Esophagus squamous epithelium (tissue), 5 donors: Measurements from ENCODE around the gene AGT. TPM values are rescaled to one million over a fixed set of nuclear protein-coding genes. Genes with fewer than 3 reads are reported as not detected.

Experiments
- DNase-seq: peaks from one replicate; lab custom pipeline; 2025; lab: John Stamatoyannopoulos, UW
- H3K27ac ChIP-seq, 4 donors: fragments of 200-600 bp; sonication (generic); one replicate each; pipeline ENCODE4 v1.5.1; 2016 to 2019; ENCODE audit warnings: mild to moderate bottlenecking in 1 of 4
- H3K27me3 ChIP-seq, 4 donors: fragments of 200-600 bp; sonication (generic); 1 replicate in 3 of 4; 2 replicates in 1 of 4; pipeline versions ENCODE4 v1.5.1 to v1.6.0; 2017 to 2021; ENCODE audit warnings: antibody characterized with exemption in 1 of 4
- H3K36me3 ChIP-seq, 3 donors: fragments of 200-600 bp; sonication (generic); one replicate each; pipeline ENCODE4 v1.5.1; 2016 to 2019
- H3K4me1 ChIP-seq, 3 donors: fragments of 200-600 bp; sonication (generic); one replicate each; pipeline ENCODE4 v1.5.1; 2017 to 2019
- H3K4me3 ChIP-seq, 4 donors: fragments of 200-600 bp; sonication (generic); 1 replicate in 3 of 4; 2 replicates in 1 of 4; pipeline ENCODE4 v1.5.1; 2016 to 2019; ENCODE audit warnings: mild to moderate bottlenecking in 2 of 4, moderate library complexity in 1 of 4
- H3K9me3 ChIP-seq, 3 donors: fragments of 200-600 bp; sonication (generic); one replicate each; pipeline ENCODE4 v1.5.1; 2016 to 2019
- POLR2A ChIP-seq, 4 donors: fragments of 450-650 bp; IDR thresholded peaks; one replicate each; pipeline ENCODE4 v1.6.1; 2017; ENCODE audit warnings: antibody characterized with exemption in 4 of 4, mild to moderate bottlenecking in 4 of 4, moderate library complexity in 3 of 4
- WGBS, 2 donors: methylation state at CpG; one replicate each; pipeline ENCODE4 v1.1.5; 2018; 5-methylcytosine and 5-hydroxymethylcytosine counted together
- intact Hi-C: fragments of 100-400 bp; cut with DNase I; formaldehyde crosslinking; loops from one replicate; pipeline ENCODE4 v1.15.0; 2022
- total RNA-seq, 4 donors: library from RNA; depleted of rRNA; stranded (reverse); fragments of >200 nt; gene quantifications; one replicate each; pipeline ENCODE4 v1.1.0, GENCODE V29; 2016
- TF ChIP-seq, protein P1 (sequence below), 6 experiments: fragments of 450-650 bp in 4 of 6; fragments of 200-600 bp in 2 of 6; sonication (generic) in 2 of 6; IDR thresholded peaks; one replicate each; pipeline ENCODE4 v1.5.1; 2016 to 2019; ENCODE audit warnings: antibody characterized with exemption in 6 of 6, mild to moderate bottlenecking in 4 of 6, moderate library complexity in 4 of 6
- donor health status: DM: yes; HTN: yes; CAD: no.

Gene AGT
- total RNA-seq, 4 donors from 2014 or later: 0.21 to 0.95 (median 0.40) TPM; not detected in 1

DNA sequence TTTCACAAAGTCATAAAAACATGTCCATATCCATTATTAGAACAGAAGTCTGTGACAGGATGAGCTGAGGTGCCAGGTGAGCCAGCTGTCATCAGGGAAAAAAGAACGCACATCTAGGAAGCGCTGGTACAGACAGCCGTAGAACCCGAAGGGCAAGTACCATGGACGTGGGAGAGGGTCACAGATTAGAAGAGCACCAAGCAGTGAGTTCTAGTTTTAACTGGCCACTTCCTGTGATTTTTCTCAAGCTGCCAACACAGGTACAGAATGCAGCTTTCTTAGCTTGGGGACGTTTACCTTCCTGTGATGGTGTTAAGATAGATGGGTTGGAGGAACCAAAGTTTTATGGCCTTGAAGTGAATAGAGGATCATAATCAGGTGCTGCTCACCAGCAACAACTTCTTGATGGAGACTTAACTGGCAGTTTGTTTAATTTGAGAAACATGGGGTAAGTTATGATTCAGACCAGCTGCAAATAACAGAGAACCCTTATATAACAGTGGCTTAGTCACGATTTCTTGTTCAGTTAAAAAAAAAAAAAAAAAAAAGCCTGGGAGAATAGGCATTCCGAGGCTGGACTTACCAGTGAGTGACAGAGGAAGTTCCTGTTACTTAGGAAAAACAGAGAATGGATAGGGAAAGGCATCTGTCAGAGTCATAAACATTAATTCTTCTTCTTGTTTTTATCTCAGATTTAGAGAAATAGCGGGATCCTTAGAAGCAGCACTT, 30.9 kb downstream of the AGT start:
- peaks cover 10 to 100% (median 11%) of the 10 kb centered on the region in 3 donors for H3K36me3 ChIP-seq
- no peak for DNase-seq
- no peak overlapping the region for H3K4me3 ChIP-seq
- H3K4me1 ChIP-seq: peaks cover 0 to 22% (median 0%) of the 10 kb centered on the region in 3 donors
- no peak overlapping the region for H3K27ac ChIP-seq
- H3K27me3 ChIP-seq: no peaks in the 10 kb centered on the region
- WGBS, 2 donors: 75 to 83% methylated on average over 9 of the region's 9 CpGs
- H3K9me3 ChIP-seq: no peaks in the 10 kb centered on the region
- intact Hi-C loops: no loop called here
- TF ChIP-seq POLR2A (IDR thresholded peaks at IDR 0.05): no peak
- TF ChIP-seq, protein P1, sequence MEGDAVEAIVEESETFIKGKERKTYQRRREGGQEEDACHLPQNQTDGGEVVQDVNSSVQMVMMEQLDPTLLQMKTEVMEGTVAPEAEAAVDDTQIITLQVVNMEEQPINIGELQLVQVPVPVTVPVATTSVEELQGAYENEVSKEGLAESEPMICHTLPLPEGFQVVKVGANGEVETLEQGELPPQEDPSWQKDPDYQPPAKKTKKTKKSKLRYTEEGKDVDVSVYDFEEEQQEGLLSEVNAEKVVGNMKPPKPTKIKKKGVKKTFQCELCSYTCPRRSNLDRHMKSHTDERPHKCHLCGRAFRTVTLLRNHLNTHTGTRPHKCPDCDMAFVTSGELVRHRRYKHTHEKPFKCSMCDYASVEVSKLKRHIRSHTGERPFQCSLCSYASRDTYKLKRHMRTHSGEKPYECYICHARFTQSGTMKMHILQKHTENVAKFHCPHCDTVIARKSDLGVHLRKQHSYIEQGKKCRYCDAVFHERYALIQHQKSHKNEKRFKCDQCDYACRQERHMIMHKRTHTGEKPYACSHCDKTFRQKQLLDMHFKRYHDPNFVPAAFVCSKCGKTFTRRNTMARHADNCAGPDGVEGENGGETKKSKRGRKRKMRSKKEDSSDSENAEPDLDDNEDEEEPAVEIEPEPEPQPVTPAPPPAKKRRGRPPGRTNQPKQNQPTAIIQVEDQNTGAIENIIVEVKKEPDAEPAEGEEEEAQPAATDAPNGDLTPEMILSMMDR (IDR thresholded peaks at IDR 0.05): no peak

DNA sequence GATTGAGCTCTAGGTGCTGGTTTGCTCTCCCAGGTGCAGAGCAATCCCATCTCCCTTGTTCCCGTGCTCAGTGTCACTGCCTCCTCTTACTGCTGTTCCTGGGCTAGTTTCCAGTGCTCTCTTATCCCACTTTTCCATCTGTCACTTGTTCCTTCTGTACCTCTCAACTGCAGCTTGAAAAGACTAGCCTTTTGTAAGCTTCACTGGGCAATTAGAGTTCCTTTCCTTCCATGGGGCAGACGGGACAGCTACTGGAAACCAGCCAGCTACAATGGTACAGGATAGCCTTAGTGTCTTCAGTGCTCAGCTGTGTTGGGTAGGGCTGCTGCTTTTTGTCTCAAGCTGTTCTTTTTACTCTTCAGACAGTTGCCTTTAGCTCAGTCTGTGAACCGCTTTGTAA, 31.6 kb downstream of the AGT start:
- no peak overlapping the region for H3K27ac ChIP-seq
- intact Hi-C loops: no loop called here
- TF ChIP-seq, protein P1 (IDR thresholded peaks at IDR 0.05): no peak
- no peak for TF ChIP-seq POLR2A (IDR thresholded peaks at IDR 0.05)
- H3K9me3 ChIP-seq: no peaks in the 10 kb centered on the region
- 54 to 62% methylated on average over 3 of the region's 3 CpGs for WGBS, 2 donors
- H3K36me3 ChIP-seq: peaks cover 10 to 100% (median 11%) of the 10 kb centered on the region in 3 donors
- peaks cover 0 to 22% (median 0%) of the 10 kb centered on the region in 3 donors for H3K4me1 ChIP-seq
- no peak for DNase-seq
- no peak overlapping the region for H3K4me3 ChIP-seq
- no peaks in the 10 kb centered on the region for H3K27me3 ChIP-seq

DNA sequence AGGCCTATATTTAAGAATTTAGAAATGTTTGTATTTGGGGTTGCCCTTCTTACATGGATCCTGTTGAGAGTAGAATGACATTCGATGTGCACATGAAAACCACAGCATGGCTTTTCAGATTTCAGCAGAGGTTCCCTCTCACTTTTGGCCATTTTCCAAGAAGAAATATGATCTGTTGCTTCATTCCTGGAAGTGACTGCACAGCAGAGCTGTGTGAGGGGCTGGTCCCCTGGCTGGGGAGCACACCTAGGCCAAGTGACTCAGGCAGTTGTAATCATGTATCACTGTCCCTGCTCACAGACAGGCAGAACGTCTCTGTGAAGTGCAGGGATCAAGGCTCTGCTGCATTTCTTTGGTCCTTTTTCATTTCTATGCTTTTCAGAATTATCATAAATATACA, 32.3 kb downstream of the AGT start:
- Histone ChIP-seq H3K4me3 (no peak overlapping the region), H3K27me3 (no peaks in the 10 kb centered on the region), H3K4me1 (peaks cover 0 to 22% (median 0%) of the 10 kb centered on the region in 3 donors), H3K9me3 (no peaks in the 10 kb centered on the region), H3K27ac (no peak overlapping the region), H3K36me3 (peaks cover 5 to 100% (median 6%) of the 10 kb centered on the region in 3 donors)
- intact Hi-C loops: no loop called here
- no peak for DNase-seq
- WGBS, 2 donors: 15 to 23% methylated on average over 2 of the region's 2 CpGs
- TF ChIP-seq POLR2A (IDR thresholded peaks at IDR 0.05): no peak
- TF ChIP-seq, protein P1 (IDR thresholded peaks at IDR 0.05): no peak

GRCh38 chr1:230680300-230681025, 33.5 kb downstream of the AGT start:
- H3K27me3 ChIP-seq: no peaks in the 10 kb centered on the region
- WGBS, 2 donors: 50 to 73% methylated on average over 4 of the region's 4 CpGs
- no peak overlapping the region for H3K27ac ChIP-seq
- TF ChIP-seq POLR2A (IDR thresholded peaks at IDR 0.05): no peak
- TF ChIP-seq, protein P1 (IDR thresholded peaks at IDR 0.05): no peak
- no peaks in the 10 kb centered on the region for H3K9me3 ChIP-seq
- peaks cover 0 to 22% (median 0%) of the 10 kb centered on the region in 3 donors for H3K4me1 ChIP-seq
- H3K36me3 ChIP-seq: peaks cover 5 to 100% (median 6%) of the 10 kb centered on the region in 3 donors
- intact Hi-C loops: no loop called here
- DNase-seq: no peak
- no peak overlapping the region for H3K4me3 ChIP-seq

GRCh38 chr1:230679825-230680224, 34.1 kb downstream of the AGT start:
- intact Hi-C loops: no loop called here
- no peak for TF ChIP-seq POLR2A (IDR thresholded peaks at IDR 0.05)
- TF ChIP-seq, protein P1 (IDR thresholded peaks at IDR 0.05): no peak
- 86 to 93% methylated on average over 2 of the region's 2 CpGs for WGBS, 2 donors
- Histone ChIP-seq H3K4me1 (peaks cover 0 to 22% (median 0%) of the 10 kb centered on the region in 3 donors), H3K27ac (no peak overlapping the region), H3K36me3 (peaks cover 5 to 100% (median 6%) of the 10 kb centered on the region in 3 donors), H3K4me3 (no peak overlapping the region), H3K27me3 (no peaks in the 10 kb centered on the region), H3K9me3 (no peaks in the 10 kb centered on the region)
- no peak for DNase-seq
